ENCODE data around the gene ZNF385D.

Gene ZNF385D

DNA sequence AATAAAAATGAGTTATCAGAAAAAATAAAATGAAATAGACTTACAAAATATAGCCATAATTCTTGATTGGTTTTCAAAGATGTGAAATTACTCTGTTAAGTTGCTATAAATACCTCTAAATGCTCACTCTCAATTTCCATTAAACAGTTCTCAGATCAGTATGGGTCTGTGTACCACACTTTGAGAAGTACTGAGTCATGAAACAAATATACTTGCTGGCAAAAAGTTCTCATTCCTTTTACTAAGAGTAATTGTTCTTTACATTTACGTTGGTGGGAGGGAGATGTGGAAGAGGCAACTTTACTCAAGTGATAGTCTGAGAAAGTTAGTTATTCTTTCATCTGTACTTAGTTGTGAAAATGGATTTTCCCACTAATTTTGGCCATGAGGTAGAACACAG is 96.3 kb downstream of the ZNF385D start:
- TF ChIP-seq, protein P1, sequence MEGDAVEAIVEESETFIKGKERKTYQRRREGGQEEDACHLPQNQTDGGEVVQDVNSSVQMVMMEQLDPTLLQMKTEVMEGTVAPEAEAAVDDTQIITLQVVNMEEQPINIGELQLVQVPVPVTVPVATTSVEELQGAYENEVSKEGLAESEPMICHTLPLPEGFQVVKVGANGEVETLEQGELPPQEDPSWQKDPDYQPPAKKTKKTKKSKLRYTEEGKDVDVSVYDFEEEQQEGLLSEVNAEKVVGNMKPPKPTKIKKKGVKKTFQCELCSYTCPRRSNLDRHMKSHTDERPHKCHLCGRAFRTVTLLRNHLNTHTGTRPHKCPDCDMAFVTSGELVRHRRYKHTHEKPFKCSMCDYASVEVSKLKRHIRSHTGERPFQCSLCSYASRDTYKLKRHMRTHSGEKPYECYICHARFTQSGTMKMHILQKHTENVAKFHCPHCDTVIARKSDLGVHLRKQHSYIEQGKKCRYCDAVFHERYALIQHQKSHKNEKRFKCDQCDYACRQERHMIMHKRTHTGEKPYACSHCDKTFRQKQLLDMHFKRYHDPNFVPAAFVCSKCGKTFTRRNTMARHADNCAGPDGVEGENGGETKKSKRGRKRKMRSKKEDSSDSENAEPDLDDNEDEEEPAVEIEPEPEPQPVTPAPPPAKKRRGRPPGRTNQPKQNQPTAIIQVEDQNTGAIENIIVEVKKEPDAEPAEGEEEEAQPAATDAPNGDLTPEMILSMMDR (conservative IDR thresholded peaks at IDR 0.05): no peak
- H3K27ac ChIP-seq: no peak overlapping the region

DNA sequence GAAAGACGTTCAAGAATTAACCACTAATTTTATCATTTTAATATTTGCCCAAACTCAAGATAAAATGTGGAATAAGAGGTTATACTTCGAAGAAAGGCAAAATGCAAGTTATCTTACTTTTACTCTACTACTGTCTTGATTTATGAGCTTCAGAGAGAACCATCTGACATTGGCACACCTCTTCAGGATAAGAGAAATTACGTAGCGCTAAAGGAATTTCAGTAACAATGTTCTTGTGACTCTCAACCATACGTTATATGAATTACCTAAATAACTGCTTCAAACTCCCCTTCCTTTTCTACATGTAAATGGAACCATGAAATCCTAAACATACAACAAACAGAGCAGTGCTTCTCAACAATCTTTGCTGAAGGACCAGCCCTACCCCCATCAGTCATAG is 96.8 kb downstream of the ZNF385D start:
- H3K27ac ChIP-seq: no peak overlapping the region
- TF ChIP-seq, protein P1 (conservative IDR thresholded peaks at IDR 0.05): no peak

DNA sequence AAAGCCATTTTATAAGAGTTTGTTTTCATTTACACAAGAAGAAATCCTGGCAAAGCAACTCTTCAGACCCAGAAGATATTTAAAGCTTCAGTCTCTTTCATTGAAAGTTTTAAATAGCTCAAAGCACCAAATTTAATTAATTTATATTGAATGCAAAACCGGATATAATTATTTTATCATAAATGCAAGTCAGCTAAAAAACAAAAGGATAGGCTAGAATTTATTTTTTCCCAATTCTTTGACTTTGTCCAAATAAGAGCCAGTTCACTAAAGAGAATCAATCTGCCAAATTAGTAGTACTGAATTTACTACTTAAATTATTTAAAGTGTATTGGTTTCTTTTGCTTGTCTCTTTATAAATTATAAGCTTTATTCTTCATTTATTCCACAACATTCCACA is 101.5 kb downstream of the ZNF385D start:
- TF ChIP-seq, protein P1 (conservative IDR thresholded peaks at IDR 0.05): no peak
- H3K27ac ChIP-seq: no peak overlapping the region

DNA sequence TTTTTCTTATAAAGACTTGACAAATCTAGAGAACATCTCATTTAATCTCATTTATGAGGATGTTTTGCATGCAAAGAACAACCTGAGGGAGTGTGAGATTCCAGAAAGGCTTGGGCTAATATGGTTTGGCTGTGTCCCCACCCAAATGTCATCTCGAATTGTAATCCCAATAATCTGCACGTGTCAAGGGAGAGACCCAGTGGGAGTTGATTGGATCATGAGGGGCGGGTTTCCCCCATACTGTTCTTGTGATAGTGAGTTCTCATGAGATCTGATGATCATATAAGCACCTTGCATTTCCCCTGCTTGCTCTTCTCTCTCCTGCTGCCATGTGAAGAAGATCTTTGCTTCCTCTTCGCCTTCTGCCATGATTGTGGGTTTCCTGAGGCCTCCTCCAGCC is 103.0 kb downstream of the ZNF385D start:
- TF ChIP-seq, protein P1 (conservative IDR thresholded peaks at IDR 0.05): no peak
- no peak overlapping the region for H3K27ac ChIP-seq

DNA sequence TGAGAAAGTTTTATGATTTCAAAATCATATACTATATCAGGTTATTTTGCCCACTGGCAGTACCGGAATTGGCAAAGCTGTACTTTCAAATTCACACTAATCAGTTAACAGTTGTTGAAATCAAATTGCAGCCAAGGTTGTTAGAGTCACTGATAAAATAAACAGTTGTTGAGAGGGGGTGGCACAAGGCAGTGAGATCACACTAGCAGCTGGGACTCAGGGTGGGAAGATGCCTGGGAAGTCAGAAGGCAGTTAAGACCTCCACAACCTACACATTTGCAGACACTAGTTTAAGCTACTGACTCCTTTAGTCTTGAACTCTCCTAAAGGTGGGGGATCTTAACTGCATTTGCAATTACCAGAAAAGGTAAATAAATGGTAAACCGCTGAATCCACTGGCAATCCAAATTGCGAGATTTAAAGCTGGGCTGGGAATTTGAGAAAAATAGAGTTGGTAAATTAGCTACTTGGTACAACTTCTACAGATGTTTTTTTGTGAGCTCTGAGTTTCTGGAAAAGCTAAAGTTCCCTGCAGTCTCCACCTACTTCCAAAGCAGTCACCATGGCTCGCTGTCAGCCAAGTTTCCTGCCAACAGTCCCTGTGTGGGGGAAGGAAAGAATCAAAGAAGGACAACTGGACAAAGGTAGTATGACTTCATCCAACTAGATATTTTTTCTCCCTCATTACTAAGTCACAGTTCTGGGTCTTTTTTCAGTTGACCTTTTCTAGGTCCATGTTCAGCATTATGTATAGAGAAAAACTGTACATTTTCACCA is 105.7 kb downstream of the ZNF385D start:
- no peak overlapping the region for H3K27ac ChIP-seq
- TF ChIP-seq, protein P1 (conservative IDR thresholded peaks at IDR 0.05): no peak

DNA sequence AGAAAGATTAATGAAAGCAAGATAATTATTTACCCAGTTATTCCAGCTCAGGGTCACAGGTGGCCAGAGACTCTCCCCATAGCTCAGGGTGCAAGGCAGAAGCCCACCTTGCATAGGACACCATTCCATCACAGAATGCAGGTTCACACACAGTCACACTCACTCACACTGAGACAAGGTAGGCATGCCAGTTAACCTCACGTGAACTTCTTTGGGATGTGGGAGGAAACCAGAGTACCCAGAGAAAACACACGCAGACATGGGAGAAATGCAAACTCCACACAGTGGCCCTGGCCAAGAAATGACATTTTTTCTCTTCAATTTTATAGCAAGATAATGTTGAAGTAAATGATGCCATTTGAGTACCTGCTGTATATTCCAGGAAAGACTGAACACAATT is 106.7 kb downstream of the ZNF385D start:
- no peak overlapping the region for H3K27ac ChIP-seq
- TF ChIP-seq, protein P1 (conservative IDR thresholded peaks at IDR 0.05): no peak

DNA sequence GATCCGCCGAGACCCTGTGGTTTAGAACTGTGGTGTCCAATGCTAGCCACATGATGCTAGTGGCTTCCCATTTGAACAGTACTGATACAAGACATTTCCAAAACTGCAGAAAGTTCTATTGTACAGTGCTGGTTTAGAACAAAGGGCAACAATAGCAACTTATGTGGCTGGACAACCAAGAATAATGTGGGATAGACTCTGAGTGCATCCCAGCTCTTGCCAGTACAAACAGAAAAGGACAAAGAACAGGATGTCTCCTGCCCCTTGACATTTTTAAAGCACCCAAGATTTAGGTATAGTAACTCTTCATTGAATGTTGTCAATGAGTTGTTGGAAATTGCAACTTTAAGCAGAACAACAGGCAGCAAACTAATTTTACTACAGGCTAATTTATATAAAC is 107.3 kb downstream of the ZNF385D start:
- TF ChIP-seq, protein P1 (conservative IDR thresholded peaks at IDR 0.05): no peak
- no peak overlapping the region for H3K27ac ChIP-seq

All from VCaP (cell line).